GM12878 (cell line): ENCODE data around the gene NTN1. TPM values are rescaled to one million over a fixed set of nuclear protein-coding genes. Genes with fewer than 3 reads are reported as not detected.

ENCODE experiments used
- ATAC-seq: fragments of 200-7000 bp; cut with Tn5 transposase; 3 replicates; pipeline ENCODE4 v1.9.1; 2020; ENCODE audit warnings: mild to moderate bottlenecking, moderate library complexity
- BruUV-seq: library from RNA; stranded (reverse); fragments of 400-500 nt; replicated peaks from 2 replicates; lab custom pipeline; 2021; lab: Mats Ljungman, UMichigan
- CTCF ChIA-PET: fragments of 300-600 bp; sonication (Branson Sonifier 250); formaldehyde crosslinking; extraction: SDS; loops from one replicate; lab custom pipeline; 2021; ENCODE audit warnings: inconsistent platforms; lab: Yijun Ruan, JAX
- POLR2A ChIA-PET: fragments of 350-600 bp; formaldehyde crosslinking; extraction: SDS; loops from one replicate; lab custom pipeline; 2021; ENCODE audit warnings: inconsistent platforms; lab: Charles Lee
- RAD21 ChIA-PET: fragments of 300-600 bp; sonication (Branson Sonifier 250); formaldehyde crosslinking; loops from one replicate; lab custom pipeline; 2023; ENCODE audit warnings: antibody characterized with exemption; ENCODE audit not compliant: unreplicated experiment; lab: Charles Lee
- SMC1A ChIA-PET: fragments of 300-600 bp; sonication (Branson Sonifier 250); formaldehyde crosslinking; loops from one replicate; lab custom pipeline; 2023; ENCODE audit not compliant: unreplicated experiment, uncharacterized antibody; lab: Charles Lee
- DNase-seq: peaks from one replicate; pipeline ENCODE4 v3.0.0-alpha.2; 2011; ENCODE audit warnings: low read depth, low spot score
- FAIRE-seq: peaks from 3 replicates; lab custom pipeline; 2011; peaks lifted over from hg19 to GRCh38; lab: Jason Lieb, UNC
- H2AFZ ChIP-seq: 2 replicates; pipeline ENCODE4 v1.6.0; 2011; ENCODE audit warnings: low read depth, low read length, control low read depth; ENCODE audit not compliant: control insufficient read depth
- H3K27ac ChIP-seq: 2 replicates; pipeline ENCODE4 v1.5.1; 2011; ENCODE audit warnings: control low read depth; ENCODE audit not compliant: control insufficient read depth, insufficient read depth
- H3K27me3 ChIP-seq, 2 experiments: replicated peaks in 1 of 2; 2 replicates each; pipeline versions ENCODE4 v1.6.0 to v1.6.1; 2011; ENCODE audit warnings: low read length in 1 of 2; ENCODE audit not compliant: control insufficient read depth in 2 of 2, insufficient read depth in 2 of 2
- H3K36me3 ChIP-seq, 2 experiments: 2 replicates each; pipeline ENCODE4 v1.5.1; 2011; ENCODE audit warnings: low read length in 1 of 2; ENCODE audit not compliant: control insufficient read depth in 2 of 2, insufficient read depth in 2 of 2
- H3K4me1 ChIP-seq: 2 replicates; pipeline ENCODE4 v1.6.1; 2011; ENCODE audit warnings: mild to moderate bottlenecking, low read length, moderate library complexity, mixed read lengths; ENCODE audit not compliant: control insufficient read depth, insufficient read depth
- H3K4me2 ChIP-seq: 2 replicates; pipeline ENCODE4 v1.6.0; 2011; ENCODE audit warnings: control low read depth; ENCODE audit not compliant: control insufficient read depth, insufficient read depth
- H3K4me3 ChIP-seq: fragments of 200-600 bp; sonication (generic); 2 replicates; pipeline ENCODE4 v1.5.1; 2016
- H3K79me2 ChIP-seq: 2 replicates; pipeline ENCODE4 v1.6.0; 2011; ENCODE audit warnings: low read length; ENCODE audit not compliant: control insufficient read depth, insufficient read depth
- H3K9ac ChIP-seq: 2 replicates; pipeline ENCODE4 v1.8.0; 2011; ENCODE audit warnings: low read length, control low read depth, mixed read lengths; ENCODE audit not compliant: control insufficient read depth, insufficient read depth
- H3K9me3 ChIP-seq: replicated peaks from 3 replicates; pipeline ENCODE4 v1.5.1; 2011; ENCODE audit warnings: mild to moderate bottlenecking, low read length; ENCODE audit not compliant: control insufficient read depth, insufficient read depth
- H4K20me1 ChIP-seq: 2 replicates; pipeline ENCODE4 v1.6.0; 2011; ENCODE audit not compliant: control insufficient read depth, insufficient read depth
- ASH2L ChIP-seq: fragments of 300-600, 200-600 bp; sonication (generic); IDR thresholded peaks from 2 replicates; pipeline ENCODE4 v1.6.1; 2017; ENCODE audit warnings: low read depth, mild to moderate bottlenecking, borderline replicate concordance
- CHD4 ChIP-seq: fragments of 200-600 bp; sonication (generic); IDR thresholded peaks from 2 replicates; pipeline ENCODE4 v1.6.1; 2016; ENCODE audit warnings: mild to moderate bottlenecking
- ESRRA ChIP-seq: IDR thresholded peaks from 2 replicates; pipeline ENCODE4 v1.6.1; 2012; ENCODE audit warnings: mild to moderate bottlenecking, low read length, improper control_type of control experiment
- IRF4 ChIP-seq: IDR thresholded peaks from 2 replicates; pipeline ENCODE4 v1.6.1; 2011; ENCODE audit warnings: low read depth, low read length
- KAT2A ChIP-seq: conservative IDR thresholded peaks from 2 replicates; pipeline ENCODE4 v1.6.1; 2011; ENCODE audit warnings: low read depth, low read length; ENCODE audit not compliant: control insufficient read depth
- LARP7 ChIP-seq: fragments of 450-650 bp; IDR thresholded peaks from 2 replicates; pipeline ENCODE4 v1.6.1; 2017; ENCODE audit warnings: mild to moderate bottlenecking
- MXI1 ChIP-seq: fragments of 150-350 bp; IDR thresholded peaks from 2 replicates; pipeline ENCODE4 v1.6.1; 2011; ENCODE audit warnings: low read depth, mild to moderate bottlenecking, inconsistent platforms, low read length, improper control_type of control experiment
- NR2F1 ChIP-seq: fragments of 450-650 bp; conservative IDR thresholded peaks from 2 replicates; pipeline ENCODE4 v1.6.1; 2017; ENCODE audit warnings: mild to moderate bottlenecking
- RELB ChIP-seq: fragments of 450-650 bp; IDR thresholded peaks from 2 replicates; pipeline ENCODE4 v1.6.1; 2017; ENCODE audit warnings: low read depth, mild to moderate bottlenecking, moderate library complexity
- SMAD1 ChIP-seq: fragments of 450-650 bp; IDR thresholded peaks from 2 replicates; pipeline ENCODE4 v1.6.1; 2018; ENCODE audit warnings: mild to moderate bottlenecking, low read depth; ENCODE audit not compliant: partially characterized antibody
- SREBF1 ChIP-seq: IDR thresholded peaks from 2 replicates; pipeline ENCODE4 v1.6.1; 2012; ENCODE audit warnings: mild to moderate bottlenecking, low read length
- SREBF2 ChIP-seq: IDR thresholded peaks from 2 replicates; pipeline ENCODE4 v1.6.1; 2012; ENCODE audit warnings: mild to moderate bottlenecking, low read length
- TCF7 ChIP-seq: IDR thresholded peaks from 2 replicates; pipeline ENCODE4 v1.6.1; 2014; ENCODE audit warnings: antibody characterized with exemption, borderline replicate concordance
- ZBED1 ChIP-seq: IDR thresholded peaks from 2 replicates; pipeline ENCODE4 v1.6.1; 2016; ENCODE audit warnings: borderline replicate concordance
- ZNF207 ChIP-seq: fragments of 450-650 bp; IDR thresholded peaks from 2 replicates; pipeline ENCODE4 v1.6.1; 2014; ENCODE audit warnings: antibody characterized with exemption, mild to moderate bottlenecking, borderline replicate concordance
- ZNF687 ChIP-seq: fragments of 450-650 bp; IDR thresholded peaks from 2 replicates; pipeline ENCODE4 v1.6.1; 2017; ENCODE audit warnings: mild to moderate bottlenecking, moderate library complexity
- WGBS: methylation state at CpG from one replicate; pipeline ENCODE4 v1.1.6; 2016; ENCODE audit warnings: low lambda C conversion rate; ENCODE audit not compliant: insufficient replicate concordance, insufficient coverage; ENCODE audit errors: missing lambda C conversion rate; 5-methylcytosine and 5-hydroxymethylcytosine counted together
- in situ Hi-C: fragments of 300-500 bp; cut with MboI; formaldehyde crosslinking; loops from 9 replicates; pipeline ENCODE4 v1.14.3; 2018; ENCODE audit warnings: mixed read lengths
- intact Hi-C: fragments of 100-400 bp; cut with micrococcal nuclease; formaldehyde crosslinking; loops from one replicate; pipeline ENCODE4 v1.14.2; 2022; ENCODE audit not compliant: unreplicated experiment
- polyA plus RNA-seq, 11 experiments: library from polyadenylated mRNA; depleted of rRNA in 4 of 11; unstranded in 6 of 11; stranded (reverse) in 5 of 11; fragments of >200 nt; fragmentation: Nextera tagmentation in 4 of 11; fragmentation: Illumina TruSeq in 1 of 11; extraction: Ambion mirVana in 4 of 11; extraction: Trizol in 1 of 11; gene quantifications; 1 replicate in 1 of 11; 2 replicates in 10 of 11; pipeline versions ENCODE4 v1.2.1 to v1.2.3, GENCODE V29; 2011 to 2016; ENCODE audit warnings: inconsistent platforms in 2 of 11, missing spikeins in 2 of 11, low read depth in 1 of 11
- total RNA-seq, 4 experiments: library from RNA; depleted of rRNA in 3 of 4; stranded (reverse); fragments of >200 nt in 3 of 4; fragmentation: Illumina TruSeq in 1 of 4; extraction: Trizol in 1 of 4; gene quantifications; 2 replicates each; pipeline versions ENCODE4 v1.2.1 to v1.2.3, GENCODE V29; 2013 to 2021

NTN1 gene
- total and polyA plus RNA-seq, 10 of the 15 experiments (the other 5 are each of a cell fraction or from before 2014, with no cell fraction given) = 0.02 to 0.89 (median 0.35) TPM

GRCh38 chr17:9004132-9004960 is 17.0 kb upstream of the NTN1 start (continued):
- TF ChIP-seq SREBF1 (no peak), ESRRA (no peak)

GRCh38 chr17:9004961-9005285 is 16.4 kb upstream of the NTN1 start:
- WGBS = 40% methylated on average over 6 of the region's 6 CpGs
- FAIRE-seq (no peak), ATAC-seq (no peak), DNase-seq (no peak)
- POLR2A ChIA-PET = no interaction called here
- Histone ChIP-seq H3K4me3 (no peak overlapping the region), H3K4me2 (no peak overlapping the region), H3K36me3 (no peaks in the 10 kb centered on the region), H3K27me3 (peaks cover 12 to 19% of the 10 kb centered on the region in 2 experiments)
- BruUV-seq = no TSS peak
- SMC1A ChIA-PET = no interaction called here
- in situ Hi-C loops = no loop called here
- TF ChIP-seq SREBF2 (no peak), ZBED1 (no peak), RELB (no peak), CHD4 (no peak), SMAD1 (no peak), KAT2A (no peak), ZNF207 (no peak), ZNF687 (no peak), ASH2L (no peak), LARP7 (no peak), MXI1 (no peak), NR2F1 (no peak), TCF7 (no peak), IRF4 (no peak)
- TF ChIP-seq, all 136 proteins: peak for 0
- intact Hi-C loops = no loop called here
- no peaks in the 10 kb centered on the region for H3K79me2 ChIP-seq
- H3K9me3 ChIP-seq = no peaks in the 10 kb centered on the region; the same call in 1 of the 3 replicates
- H3K9ac ChIP-seq = no peak overlapping the region
- no peak overlapping the region for H2AFZ ChIP-seq
- no peak overlapping the region for H3K27ac ChIP-seq
- CTCF ChIA-PET = interaction anchor here (1.0 kb wide), 2 partner anchors 10 to 48 kb away, joined by 5 read pairs; no protein-coding TSS in a partner anchor
- no peaks in the 10 kb centered on the region for H4K20me1 ChIP-seq
- H3K4me1 ChIP-seq = peaks cover 6% of the 10 kb centered on the region; the same call in 1 of the 2 replicates
- RAD21 ChIA-PET = no interaction called here
